SU-DHL-6 (cell line): ENCODE results near the gene EEPD1.
"Not testable (repeated sequence)": the region's sequence is repeated elsewhere in the genome, so short reads cannot be mapped to it uniquely, and the experiment has no call there.

Experiments
- H2AFZ ChIP-seq: fragments of 200-600 bp; sonication (generic); 2 replicates; pipeline ENCODE4 v1.6.1; 2014; ENCODE audit warnings: low read depth, mild to moderate bottlenecking, moderate library complexity, mixed read lengths, antibody characterized with exemption, low read length; ENCODE audit not compliant: severe bottlenecking
- H3F3A ChIP-seq: fragments of 200-600 bp; shearing (Covaris generic); 2 replicates; pipeline ENCODE4 v1.6.0; 2016; ENCODE audit warnings: antibody characterized with exemption, mild to moderate bottlenecking; ENCODE audit not compliant: insufficient read depth
- H3K27ac ChIP-seq: fragments of 200-600 bp; sonication (generic); 2 replicates; pipeline ENCODE4 v1.5.1; 2016; ENCODE audit warnings: low read depth, mild to moderate bottlenecking, low read length, moderate library complexity, mixed read lengths
- H3K27me3 ChIP-seq: fragments of 200-600 bp; sonication (generic), shearing (Covaris generic); 2 replicates; pipeline ENCODE4 v1.6.0; 2014; ENCODE audit warnings: mild to moderate bottlenecking, low read length
- H3K36me3 ChIP-seq: fragments of 200-600 bp; sonication (generic); 2 replicates; pipeline ENCODE4 v1.6.1; 2014; ENCODE audit warnings: mild to moderate bottlenecking, low read length, mixed read lengths
- H3K4me2 ChIP-seq: fragments of 300-600, 200-600 bp; shearing (Covaris generic), sonication (generic); 2 replicates; pipeline ENCODE4 v1.6.0; 2014; ENCODE audit warnings: low read length, low read depth, mild to moderate bottlenecking; ENCODE audit not compliant: poor library complexity, severe bottlenecking
- H3K4me3 ChIP-seq: fragments of 200-600 bp; sonication (generic); 2 replicates; pipeline ENCODE4 v1.5.1; 2014; ENCODE audit warnings: antibody characterized with exemption, low read length, mild to moderate bottlenecking, mixed read lengths; ENCODE audit not compliant: insufficient read depth, poor library complexity, severe bottlenecking
- H3K79me2 ChIP-seq: fragments of 200-600 bp; sonication (generic); 2 replicates; pipeline ENCODE4 v1.6.1; 2014; ENCODE audit warnings: mild to moderate bottlenecking, low read length, moderate library complexity; ENCODE audit not compliant: insufficient read depth
- H3K9ac ChIP-seq: fragments of 200-600 bp; sonication (generic); 2 replicates; pipeline ENCODE4 v1.7.0; 2014; ENCODE audit warnings: mild to moderate bottlenecking, low read length
- H3K9me2 ChIP-seq: fragments of 200-600 bp; sonication (generic); replicated peaks from 2 replicates; pipeline ENCODE4 v1.6.1; 2014; ENCODE audit warnings: low read length; ENCODE audit not compliant: insufficient read depth
- H3K9me3 ChIP-seq: fragments of 200-600 bp; sonication (generic); 2 replicates; pipeline ENCODE4 v1.6.1; 2014; ENCODE audit warnings: low read length, mixed read lengths; ENCODE audit not compliant: insufficient read depth
- H4K20me1 ChIP-seq: fragments of 200-600 bp; sonication (generic); 2 replicates; pipeline ENCODE4 v1.6.1; 2014; ENCODE audit warnings: low read depth, mild to moderate bottlenecking, antibody characterized with exemption, low read length, moderate library complexity, mixed read lengths
- EZH2phosphoT487 ChIP-seq: fragments of 200-600 bp; sonication (generic), shearing (Covaris generic); conservative IDR thresholded peaks from 2 replicates; pipeline ENCODE4 v1.6.1; 2018; ENCODE audit warnings: mild to moderate bottlenecking, antibody characterized with exemption, low read length, moderate library complexity, mixed read lengths
- TF ChIP-seq, protein P1 (sequence below): fragments of 200-600 bp; sonication (generic); IDR thresholded peaks from one replicate; pipeline ENCODE4 v1.5.1; 2017; ENCODE audit warnings: antibody characterized with exemption, mild to moderate bottlenecking, low read length, moderate library complexity; ENCODE audit not compliant: insufficient read depth, poor library complexity, severe bottlenecking

The EEPD1 gene

DNA sequence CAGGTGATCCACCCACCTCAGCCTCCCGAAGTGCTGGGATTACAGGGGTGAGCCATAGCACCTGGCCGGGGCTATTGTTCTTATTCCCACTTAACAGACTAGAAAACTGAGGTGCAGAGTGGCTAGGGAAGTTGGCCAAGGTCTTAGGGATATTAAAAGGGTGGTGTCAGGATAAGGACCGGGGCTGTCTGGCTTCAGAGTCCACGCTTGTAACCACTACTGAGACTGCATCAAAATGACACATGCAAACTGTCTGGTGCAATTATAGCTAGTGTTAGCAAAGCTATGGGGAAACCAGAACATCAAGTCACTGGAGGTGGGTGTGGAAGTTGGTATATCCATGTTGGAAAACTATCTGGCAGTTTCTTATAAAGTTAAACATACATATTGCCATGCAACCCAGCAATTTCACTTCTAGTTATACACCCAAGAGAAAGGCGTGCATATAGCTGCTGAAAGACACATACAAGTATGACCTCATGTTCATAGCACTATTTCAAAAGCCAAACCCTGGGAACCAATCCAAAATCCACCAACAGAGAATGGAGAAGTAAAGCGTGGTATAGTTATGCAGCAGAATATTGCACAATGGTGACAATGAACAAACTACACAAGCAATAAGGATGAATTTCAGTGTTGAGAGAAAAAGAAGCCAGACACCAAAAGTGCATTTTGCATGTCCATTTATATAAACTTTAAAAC, 33.9 kb upstream of the EEPD1 start:
- no peak for TF ChIP-seq EZH2phosphoT487
- TF ChIP-seq, protein P1, sequence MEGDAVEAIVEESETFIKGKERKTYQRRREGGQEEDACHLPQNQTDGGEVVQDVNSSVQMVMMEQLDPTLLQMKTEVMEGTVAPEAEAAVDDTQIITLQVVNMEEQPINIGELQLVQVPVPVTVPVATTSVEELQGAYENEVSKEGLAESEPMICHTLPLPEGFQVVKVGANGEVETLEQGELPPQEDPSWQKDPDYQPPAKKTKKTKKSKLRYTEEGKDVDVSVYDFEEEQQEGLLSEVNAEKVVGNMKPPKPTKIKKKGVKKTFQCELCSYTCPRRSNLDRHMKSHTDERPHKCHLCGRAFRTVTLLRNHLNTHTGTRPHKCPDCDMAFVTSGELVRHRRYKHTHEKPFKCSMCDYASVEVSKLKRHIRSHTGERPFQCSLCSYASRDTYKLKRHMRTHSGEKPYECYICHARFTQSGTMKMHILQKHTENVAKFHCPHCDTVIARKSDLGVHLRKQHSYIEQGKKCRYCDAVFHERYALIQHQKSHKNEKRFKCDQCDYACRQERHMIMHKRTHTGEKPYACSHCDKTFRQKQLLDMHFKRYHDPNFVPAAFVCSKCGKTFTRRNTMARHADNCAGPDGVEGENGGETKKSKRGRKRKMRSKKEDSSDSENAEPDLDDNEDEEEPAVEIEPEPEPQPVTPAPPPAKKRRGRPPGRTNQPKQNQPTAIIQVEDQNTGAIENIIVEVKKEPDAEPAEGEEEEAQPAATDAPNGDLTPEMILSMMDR: no peak
- H3K9me2 ChIP-seq: no peaks in the 10 kb centered on the region
- H4K20me1 ChIP-seq: no peaks in the 10 kb centered on the region
- no peak overlapping the region for H3K4me2 ChIP-seq
- no peak overlapping the region for H3K4me3 ChIP-seq
- no peak overlapping the region for H3K27ac ChIP-seq
- no peaks in the 10 kb centered on the region for H3F3A ChIP-seq
- H3K36me3 ChIP-seq: no peaks in the 10 kb centered on the region
- no peaks in the 10 kb centered on the region for H3K79me2 ChIP-seq
- no peaks in the 10 kb centered on the region for H3K9me3 ChIP-seq
- no peak overlapping the region for H2AFZ ChIP-seq
- no peak overlapping the region for H3K9ac ChIP-seq
- no peaks in the 10 kb centered on the region for H3K27me3 ChIP-seq

DNA sequence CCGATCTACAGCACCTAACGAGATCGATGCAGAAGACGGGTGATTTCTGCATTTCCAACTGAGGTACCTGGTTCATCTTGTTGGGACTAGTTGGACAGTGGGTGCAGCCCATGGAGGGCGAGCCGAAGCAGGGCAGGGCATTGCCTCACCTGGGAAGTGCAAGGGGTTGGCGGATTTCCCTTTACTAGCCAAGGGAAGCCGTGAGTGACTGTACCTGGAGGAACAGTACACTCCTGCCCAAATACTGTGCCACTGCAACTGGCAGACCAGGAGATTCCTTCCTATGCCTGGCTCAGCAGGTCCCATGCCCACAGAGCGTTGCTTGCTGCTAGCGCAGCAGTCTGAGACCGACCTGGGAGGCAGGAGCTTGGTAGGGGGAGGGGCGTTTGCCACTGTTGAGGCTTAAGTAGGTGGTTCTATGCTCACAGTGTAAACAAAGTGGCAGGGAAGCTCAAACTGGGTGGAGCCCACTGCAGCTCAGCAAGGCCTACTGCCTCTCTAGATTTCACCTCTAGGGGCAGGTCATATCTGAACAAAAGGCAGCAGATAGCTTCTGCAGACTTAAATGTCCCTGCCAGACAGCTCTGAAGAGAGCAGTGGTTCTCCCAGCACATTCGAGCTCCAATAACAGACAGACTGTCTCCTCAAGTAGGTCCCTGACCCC, 32.9 kb upstream of the EEPD1 start:
- not testable (repeated sequence) for H3K27me3 ChIP-seq, H3K9me3 ChIP-seq, H3K79me2 ChIP-seq, H4K20me1 ChIP-seq, H3K27ac ChIP-seq, H3K4me3 ChIP-seq, H3F3A ChIP-seq, H2AFZ ChIP-seq, H3K4me2 ChIP-seq, H3K9me2 ChIP-seq, H3K36me3 ChIP-seq, H3K9ac ChIP-seq

DNA sequence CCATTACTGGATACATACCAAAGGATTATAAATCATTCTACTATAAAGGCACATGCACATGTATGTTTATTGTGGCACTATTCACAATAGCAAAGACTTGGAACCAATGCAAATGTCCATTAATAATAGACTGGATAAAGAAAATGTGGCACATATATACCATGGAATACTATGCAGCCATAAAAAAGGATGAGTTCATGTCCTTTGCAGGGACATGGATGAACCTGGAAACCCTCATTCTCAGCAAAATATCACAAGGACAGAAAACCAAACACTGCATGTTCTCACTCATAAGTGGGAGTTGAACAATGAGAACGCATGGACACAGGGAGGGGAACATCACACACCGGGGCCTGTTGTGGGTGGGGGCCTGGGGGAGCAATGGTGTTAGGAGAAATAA, 27.4 kb upstream of the EEPD1 start:
- not testable (repeated sequence) for H3K27me3 ChIP-seq, H3K36me3 ChIP-seq, H3K9me2 ChIP-seq, H2AFZ ChIP-seq, H3K4me3 ChIP-seq, H3F3A ChIP-seq, H3K4me2 ChIP-seq, H4K20me1 ChIP-seq, H3K9me3 ChIP-seq, H3K27ac ChIP-seq, H3K9ac ChIP-seq, H3K79me2 ChIP-seq

DNA sequence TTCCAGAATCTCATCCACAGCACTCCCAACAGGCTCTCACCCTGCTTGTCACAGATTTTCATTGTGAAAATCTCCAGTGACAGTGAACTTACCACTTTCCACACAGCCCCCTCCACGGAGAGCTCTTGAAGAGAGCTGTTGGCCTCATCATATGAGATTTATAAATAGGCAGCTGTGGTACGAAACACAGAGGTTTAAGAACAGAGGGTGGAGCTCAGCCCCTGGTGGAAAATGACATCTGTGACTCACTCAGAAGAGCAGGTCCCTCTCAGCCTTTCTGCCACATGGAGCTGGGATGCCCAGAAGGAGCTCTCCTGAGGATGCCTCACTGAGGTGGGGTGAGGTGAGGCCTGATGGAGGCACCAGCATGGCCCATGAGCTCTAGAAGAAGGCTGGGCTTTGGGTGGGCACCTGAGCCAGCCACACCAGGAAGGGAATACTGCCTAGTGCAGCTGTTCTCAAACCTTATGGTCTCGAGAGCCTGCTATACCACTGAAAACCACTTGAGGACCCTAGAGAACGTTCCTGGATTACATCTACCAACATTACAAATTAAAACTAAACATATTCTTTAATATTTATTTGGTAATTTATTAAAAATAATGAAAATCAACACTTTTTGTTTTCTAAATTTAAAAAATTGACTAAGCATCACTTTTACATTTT, 25.8 kb upstream of the EEPD1 start:
- no peak overlapping the region for H3K27ac ChIP-seq
- H3K27me3 ChIP-seq: no peaks in the 10 kb centered on the region
- no peaks in the 10 kb centered on the region for H4K20me1 ChIP-seq
- TF ChIP-seq EZH2phosphoT487: no peak
- TF ChIP-seq, protein P1: peak; percentile 27
- peak overlapping the region; percentile 3 for H3K4me2 ChIP-seq
- peak overlapping the region; percentile 17; the same call in 1 of the 2 replicates for H3K9ac ChIP-seq
- peak overlapping the region; percentile 43 for H2AFZ ChIP-seq
- no peaks in the 10 kb centered on the region for H3K79me2 ChIP-seq
- no peaks in the 10 kb centered on the region for H3K9me3 ChIP-seq
- H3F3A ChIP-seq: no peaks in the 10 kb centered on the region
- H3K4me3 ChIP-seq: no peak overlapping the region
- no peaks in the 10 kb centered on the region for H3K36me3 ChIP-seq
- no peaks in the 10 kb centered on the region for H3K9me2 ChIP-seq
